ENCODE data around the gene STAU1.
"Not testable (repeated sequence)": the region's sequence is repeated elsewhere in the genome, so short reads cannot be mapped to it uniquely, and the experiment has no call there.

Gene STAU1

DNA sequence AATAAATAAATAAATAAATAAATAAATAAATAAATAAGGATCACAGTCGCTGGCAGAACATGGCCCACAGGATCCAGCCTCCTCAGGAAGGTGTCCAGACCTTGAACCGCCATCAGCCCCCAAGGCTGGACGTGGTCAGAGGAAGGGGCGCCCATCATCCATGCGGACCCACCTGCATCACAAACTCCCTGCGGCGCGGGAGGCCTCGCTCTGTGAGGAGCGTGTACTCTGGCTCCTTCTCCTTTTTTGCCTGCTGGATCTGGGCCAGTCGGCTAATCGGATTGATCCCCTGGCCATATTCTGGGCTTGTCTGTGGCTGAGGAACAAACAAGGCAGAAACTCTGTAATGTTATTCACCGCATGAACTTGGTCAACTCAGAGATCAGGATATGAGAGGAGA, 65.2 kb downstream of the STAU1 start:
- no peak for DNase-seq (ENCODE audit: low spot score)

DNA sequence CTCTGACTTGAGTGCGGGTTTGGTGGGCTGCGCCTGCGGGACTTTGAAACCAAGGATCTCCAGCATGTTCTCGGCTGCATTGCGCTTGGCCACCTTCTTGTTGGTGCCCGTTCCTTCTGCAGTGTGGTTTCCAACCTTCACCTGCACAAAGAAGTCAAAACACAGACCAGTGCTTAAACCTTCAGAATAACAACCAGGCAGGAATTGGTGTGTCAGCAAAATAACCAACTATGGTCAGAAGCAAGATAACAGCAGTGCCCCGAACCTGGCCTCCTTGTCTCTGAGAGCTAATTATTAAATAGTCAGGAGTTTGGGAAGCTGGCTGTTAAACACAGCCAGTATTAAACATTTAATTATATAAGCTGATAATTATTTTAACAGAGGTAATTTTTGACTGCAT, 68.1 kb downstream of the STAU1 start:
- no peak for DNase-seq (ENCODE audit: low spot score)

DNA sequence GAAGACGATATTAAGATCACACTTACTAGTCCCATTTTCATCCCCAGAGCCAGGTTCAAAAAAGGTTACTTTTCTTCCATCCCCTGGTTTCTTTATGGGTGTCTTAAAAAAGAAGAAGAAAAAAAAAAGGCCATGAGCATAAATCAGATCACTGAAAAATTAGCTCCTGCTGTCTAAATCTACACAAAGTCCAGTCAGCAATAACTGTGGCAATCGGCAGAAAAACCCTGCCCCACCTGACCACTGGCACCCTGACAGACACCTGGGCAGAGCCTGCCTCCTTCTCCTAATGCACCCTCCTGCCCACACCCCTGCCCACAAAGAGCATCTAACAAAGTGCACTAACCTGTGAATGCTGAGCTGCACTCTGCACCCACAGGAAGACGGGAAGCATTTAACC, 69.8 kb downstream of the STAU1 start:
- no peak for DNase-seq (ENCODE audit: low spot score)

DNA sequence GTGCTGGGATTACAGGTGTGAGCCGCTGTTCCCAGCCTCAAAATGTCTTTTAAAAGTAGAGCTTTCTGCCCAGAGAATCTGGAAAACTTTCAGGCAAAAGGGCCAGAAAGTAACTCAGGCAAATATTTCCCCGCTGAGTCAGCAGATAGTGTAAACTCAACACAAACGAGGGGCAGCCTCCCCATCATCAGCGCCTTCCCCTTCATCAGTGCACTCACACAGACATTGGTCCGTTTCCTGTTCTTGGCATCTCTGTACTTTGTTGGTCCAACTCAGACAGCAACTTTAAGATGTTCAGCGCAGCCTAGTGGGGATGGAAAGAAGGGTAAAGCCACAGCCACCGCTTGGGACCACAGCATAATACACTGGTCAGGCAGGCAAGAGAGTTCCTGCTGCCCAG, 72.6 kb downstream of the STAU1 start:
- peak; percentile 18 for DNase-seq (ENCODE audit: low spot score)

DNA sequence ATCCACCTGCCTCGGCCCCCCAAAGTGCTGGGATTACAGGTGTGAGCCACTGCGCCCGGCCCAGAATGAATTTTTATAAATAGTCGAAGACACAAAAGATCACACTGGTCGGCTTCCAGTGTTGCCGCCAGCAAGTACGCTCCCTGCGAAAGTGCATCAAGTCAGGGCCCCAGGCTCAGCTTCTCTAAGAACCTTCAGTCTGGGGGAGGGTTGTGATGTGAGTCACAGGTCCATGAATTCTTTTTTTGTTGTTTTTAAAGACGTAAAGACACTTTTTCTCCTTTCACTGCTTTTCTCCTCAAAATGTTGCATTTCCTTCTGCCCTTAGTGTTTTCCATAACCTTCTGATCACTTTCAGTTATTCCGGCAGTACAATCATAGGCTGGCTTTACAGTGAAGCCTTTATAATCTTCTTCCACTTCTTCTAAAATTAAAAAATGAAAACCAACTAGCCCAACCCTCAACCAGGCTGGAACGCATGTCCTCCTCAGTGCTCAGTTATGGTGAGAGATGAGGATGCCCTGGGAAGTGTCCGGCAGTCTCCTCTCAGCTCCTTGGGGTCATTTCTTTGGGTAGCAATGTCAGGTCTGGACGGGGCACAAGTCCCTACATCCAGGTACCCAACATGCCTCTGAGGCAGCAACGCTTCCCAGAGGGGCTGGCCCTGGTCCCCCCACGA, 75.4 kb downstream of the STAU1 start:
- DNase-seq (ENCODE audit: low spot score), result peak; percentile 68

DNA sequence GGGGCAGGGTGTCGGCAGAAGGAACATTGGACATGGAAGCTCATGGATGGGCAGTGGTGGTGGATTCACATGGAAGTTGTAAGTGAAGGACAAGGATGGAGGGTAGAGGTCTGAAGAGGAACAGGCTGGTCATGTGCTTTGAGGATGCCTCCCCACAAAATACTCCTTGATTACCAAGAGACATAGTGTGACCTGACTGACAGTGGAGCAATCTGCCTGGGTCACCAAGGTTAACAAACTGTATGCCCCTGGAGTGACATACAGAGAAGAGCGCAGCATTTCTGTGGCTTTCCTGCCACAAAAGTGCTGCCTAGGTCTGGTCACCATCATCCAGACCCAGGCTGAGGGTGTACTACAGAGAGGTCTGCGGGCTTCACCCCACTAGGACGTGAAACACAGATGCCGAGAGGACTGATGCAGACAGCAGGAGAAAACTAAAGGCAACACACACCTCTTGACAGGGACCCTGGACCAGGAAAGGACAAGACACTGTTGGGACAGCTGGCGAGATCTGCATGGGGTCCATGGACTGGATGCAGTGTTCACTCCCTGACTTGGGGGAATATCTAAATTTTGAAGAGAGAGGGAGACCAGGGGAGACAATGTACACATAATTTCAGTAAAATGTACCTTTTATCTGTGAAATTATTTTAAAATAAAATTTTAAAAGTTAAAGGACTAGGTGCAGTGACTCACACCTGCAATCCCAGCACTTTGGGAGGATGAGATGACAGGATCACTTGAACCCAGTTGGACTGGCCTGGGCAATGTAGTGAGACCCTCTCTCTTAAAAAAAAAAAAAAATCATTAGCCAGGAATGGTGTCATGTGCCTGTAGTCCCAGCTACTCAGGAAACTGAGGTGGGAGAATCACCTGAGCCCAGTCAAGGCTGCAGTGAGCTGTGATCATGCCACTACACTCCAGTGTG, 77.1 kb downstream of the STAU1 start:
- DNase-seq (ENCODE audit: low spot score), result no peak

DNA sequence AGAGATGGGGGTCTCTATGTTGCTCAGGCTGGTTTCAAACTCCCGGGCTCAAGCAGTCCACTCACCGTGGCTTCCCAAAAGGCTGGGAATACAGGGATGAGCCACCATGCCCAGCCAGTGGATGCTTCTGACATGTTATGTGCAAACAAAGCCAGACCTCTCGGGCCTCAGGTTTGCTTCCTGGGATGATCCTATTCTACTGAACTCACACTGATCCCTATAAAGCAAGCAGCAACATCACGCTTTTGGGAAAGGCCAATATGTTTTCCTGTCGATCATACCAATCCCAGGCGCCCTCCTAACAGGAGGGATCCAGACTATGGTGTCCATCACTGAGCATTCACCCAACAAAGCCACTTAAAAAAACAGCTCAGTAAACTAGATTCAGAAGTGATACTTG, 81.8 kb downstream of the STAU1 start:
- DNase-seq (ENCODE audit: low spot score), result no peak

DNA sequence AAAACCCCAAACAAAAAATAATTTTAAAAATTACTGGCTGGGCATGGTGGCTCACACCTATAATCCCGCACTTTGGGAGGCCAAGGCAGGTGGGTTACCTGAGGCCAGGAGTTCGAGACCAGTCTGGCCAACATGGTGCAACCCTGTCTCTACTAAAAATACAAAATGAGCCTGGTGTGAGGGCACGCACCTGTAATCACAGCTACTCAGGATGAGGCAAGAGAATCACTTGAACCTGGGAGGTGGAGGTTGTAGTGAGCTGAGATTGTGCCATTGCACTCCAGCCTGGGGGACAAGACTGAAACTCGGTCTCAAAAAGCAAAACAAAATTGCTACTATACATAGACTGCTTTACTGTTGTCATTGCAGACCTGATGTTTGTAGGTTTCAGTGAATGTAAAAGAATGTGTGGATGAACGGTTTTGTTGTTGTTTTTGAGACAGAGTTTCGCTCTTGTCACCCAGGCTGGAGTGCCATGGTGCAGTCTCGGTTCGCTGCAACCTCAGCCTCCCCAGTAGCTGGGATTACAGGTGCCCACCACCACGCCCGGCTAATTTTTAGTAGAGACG, 83.1 kb downstream of the STAU1 start:
- not testable (repeated sequence) for DNase-seq (ENCODE audit: low spot score)

DNA sequence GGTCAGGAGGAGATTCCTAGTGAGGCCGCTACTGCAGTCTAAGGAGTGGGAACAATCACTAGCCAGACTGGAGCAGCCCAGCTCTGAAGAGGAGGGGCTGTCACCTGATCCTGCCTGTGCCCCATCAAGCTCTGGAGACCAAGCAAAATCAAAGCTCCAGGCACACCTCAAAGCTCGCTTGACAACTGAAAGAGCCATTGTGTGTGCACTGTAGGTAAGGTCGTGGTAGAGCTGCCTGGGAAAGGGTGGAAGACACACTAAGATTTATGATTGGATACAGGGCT, 83.8 kb downstream of the STAU1 start:
- DNase-seq (ENCODE audit: low spot score), result no peak

DNA sequence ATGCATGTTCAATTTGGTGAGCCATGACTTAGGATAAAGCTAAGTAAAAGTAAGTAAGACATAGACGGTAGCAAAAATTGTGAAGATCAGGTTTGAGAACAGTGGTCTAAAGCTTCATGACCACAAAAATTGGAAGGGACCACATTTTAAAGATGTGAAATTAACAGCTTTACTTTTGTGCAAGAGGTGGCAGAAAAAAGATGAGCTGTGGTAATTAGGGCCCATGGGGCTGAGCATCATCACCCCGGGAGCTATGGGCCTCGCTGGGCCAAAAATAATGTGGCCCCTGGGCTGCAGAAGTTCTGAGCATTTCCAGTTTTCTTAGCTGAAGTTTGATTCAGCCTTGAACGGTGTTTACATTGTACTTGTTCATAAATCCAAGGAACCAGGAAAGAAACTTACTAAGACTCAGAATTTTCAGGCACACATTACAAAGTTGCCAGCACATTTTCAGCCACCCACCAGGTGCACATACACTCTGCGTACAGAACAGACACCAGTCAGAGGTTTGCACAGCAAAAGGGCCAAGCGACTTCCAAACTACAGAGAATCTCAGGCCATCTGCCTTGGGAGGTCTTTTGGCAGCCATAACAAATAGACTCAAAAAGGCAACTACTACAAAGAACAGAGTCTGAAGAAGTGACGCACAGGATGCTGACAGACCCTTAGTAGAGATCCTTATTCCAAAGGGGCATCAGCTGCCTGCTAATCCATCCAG, 84.3 kb downstream of the STAU1 start:
- no peak for DNase-seq (ENCODE audit: low spot score)

DNA sequence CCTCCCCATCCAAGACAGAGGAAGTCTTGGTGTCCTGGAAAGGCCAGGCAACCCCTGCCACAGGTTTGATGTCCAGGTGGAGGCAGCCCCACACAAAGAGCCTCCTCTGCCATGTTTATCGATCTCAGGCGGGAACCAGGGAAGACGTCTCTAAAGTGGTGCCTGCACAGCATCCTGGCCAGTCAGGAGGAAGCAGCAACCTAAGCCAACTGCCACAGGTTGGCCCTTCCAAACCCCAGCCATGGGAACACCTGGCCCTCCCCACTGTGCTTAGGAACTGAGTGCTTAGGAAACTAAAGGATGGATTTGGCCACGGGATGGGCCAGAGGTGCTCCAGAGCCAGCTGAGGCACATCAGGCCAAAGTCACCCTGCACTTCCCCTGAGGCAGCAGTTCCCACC, 85.1 kb downstream of the STAU1 start:
- no peak for DNase-seq (ENCODE audit: low spot score)

DNA sequence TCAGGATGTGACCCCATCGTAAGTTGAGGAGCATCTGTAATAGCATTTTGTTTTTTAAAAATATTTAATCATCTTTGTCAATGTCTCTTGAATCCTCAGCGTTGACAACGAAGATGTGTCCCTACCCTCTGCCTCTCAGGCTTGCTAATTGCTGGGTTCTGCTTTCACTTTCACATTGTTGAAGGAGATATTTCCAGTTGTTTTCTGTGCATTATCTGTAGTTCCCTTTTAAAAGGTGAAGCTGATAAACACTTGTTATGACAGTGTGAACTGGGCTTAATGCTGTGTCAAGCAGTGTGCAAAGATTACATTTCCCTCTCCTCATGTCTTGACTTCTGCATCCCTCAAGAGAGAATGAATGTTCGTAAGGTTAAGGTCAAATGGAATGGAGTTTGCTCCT, 87.2 kb downstream of the STAU1 start:
- DNase-seq (ENCODE audit: low spot score), result no peak

DNA sequence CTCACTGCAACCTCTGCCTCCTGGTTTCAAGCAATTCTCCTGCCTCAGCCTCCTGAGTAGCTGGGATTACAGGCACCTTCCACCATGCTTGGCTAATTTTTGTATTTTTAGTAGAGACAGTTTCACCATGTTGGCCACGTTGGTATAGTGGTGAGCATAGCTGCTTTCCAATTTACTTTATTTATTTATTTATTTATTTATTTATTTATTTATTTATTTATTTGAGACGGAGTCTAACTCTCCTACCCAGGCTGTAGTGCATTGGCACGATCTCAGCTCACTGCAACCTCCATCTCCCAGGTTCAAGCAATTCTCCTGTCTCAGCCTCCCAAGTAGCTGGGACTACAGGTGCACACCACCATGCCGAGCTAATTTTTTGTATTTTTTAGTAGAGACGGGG, 87.8 kb downstream of the STAU1 start:
- DNase-seq (ENCODE audit: low spot score), result not testable (repeated sequence)

DNA sequence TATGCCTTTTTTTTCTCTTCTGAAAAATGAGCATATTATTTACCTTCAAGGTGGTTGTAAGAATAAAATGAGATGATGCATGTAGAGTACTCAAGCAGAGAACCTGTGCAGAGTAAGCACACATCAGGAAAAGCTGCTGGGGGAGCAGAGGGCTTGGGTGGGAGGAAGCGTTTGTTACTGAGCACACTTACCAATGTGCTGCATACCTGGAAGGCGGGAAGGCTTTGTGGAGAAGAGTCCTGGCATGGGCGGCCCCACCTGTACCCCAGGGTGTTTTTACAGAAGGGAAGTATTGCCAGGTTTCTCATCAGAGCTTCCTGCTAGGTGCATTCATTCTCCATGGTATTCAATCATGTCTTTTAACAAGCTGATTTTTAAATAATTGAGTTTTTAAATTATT, 89.1 kb downstream of the STAU1 start:
- no peak for DNase-seq (ENCODE audit: low spot score)

DNA sequence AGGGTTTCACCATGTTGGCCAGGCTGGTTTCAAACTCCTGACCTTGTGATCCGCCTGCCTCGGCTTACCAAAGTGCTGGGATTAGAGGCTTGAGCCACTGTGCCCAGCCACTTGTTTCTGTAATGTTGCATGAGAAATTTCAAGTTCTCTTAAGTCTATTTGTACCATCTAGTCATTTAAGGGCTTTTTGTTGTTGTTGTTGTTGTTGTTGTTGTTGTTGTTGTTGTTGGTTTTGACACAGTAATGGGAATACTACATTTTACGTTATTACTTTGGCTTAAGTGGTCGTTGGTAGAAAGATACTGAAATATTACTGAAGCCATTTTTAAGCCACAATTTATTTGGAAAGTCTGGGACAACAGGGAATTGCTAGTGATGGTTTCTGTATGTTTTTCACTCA, 90.0 kb downstream of the STAU1 start:
- DNase-seq (ENCODE audit: low spot score), result no peak

DNA sequence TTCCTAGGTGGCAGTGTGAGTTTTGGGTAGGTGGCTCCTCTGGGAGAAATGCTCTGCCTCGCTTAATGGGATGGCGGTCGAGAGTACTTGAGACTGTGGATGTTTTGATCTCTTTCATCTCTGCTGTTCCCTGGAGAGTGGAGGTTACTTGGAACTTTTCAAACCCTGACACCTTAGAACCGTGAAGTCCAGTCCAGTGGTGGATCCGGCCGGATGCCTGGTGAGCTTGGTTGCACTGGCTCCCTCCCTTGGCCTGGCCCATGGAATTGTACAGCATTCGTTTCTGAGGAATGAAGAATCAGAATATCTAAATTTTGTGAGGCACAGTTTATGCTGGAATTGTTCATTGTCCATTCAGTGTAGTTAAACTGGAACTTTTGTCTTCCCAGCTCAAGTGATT, 91.0 kb downstream of the STAU1 start:
- DNase-seq (ENCODE audit: low spot score), result no peak

DNA sequence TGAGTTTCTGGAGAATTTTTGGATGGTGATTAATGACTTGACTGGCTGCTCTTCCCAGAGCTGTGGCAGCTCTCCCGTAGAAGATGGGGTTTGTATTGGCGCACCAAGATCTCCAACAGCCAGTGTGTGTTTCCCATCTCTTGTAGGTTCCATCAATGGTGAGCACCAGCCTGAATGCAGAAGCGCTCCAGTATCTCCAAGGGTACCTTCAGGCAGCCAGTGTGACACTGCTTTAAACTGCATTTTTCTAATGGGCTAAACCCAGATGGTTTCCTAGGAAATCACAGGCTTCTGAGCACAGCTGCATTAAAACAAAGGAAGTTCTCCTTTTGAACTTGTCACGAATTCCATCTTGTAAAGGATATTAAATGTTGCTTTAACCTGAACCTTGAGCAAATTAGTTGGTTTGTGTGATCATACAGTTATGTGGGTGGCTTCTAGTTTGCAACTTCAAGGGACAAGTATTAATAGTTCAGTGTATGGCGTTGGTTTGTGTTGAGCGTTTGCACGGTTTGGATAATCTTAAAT, 91.9 kb downstream of the STAU1 start:
- DNase-seq (ENCODE audit: low spot score), result no peak

DNA sequence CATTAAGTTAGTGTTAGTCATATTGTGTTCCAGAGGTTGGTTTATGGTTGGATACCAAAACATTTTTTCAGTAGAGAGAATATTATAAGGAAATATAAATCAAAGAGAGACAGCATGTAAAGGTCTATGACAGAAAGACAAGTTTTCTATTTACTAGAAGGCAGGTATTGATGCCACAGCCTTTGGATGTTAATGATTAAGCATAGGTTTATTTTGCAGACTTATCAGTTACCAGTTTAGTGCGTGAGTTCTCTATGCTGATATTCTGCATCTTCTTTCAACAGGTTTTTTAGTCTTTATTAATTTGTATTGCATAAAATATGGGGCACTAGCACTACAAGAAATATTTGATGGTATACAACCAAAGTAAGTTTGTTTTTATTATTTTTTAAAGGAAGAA, 96.4 kb downstream of the STAU1 start:
- no peak for DNase-seq (ENCODE audit: low spot score)

DNA sequence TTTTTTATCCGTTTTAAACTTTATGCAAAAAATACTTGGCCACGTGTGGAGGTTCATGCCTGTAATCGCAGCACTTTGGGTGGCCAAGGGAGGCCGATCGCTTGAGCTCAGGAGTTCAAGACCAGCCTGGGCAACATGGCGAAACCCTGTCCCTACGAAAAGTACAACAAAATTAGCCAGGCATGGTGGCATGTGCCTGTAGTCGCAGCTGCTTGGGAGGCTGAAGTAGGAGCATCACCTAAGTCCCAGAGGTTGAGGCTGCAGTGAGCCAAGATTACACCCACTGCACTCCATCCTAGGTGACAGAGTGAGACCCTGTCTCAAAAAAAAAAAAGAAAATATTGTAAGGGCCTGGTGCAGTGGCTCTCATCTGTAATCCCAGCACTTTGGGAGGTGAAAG, 97.0 kb downstream of the STAU1 start:
- DNase-seq (ENCODE audit: low spot score), result no peak

DNA sequence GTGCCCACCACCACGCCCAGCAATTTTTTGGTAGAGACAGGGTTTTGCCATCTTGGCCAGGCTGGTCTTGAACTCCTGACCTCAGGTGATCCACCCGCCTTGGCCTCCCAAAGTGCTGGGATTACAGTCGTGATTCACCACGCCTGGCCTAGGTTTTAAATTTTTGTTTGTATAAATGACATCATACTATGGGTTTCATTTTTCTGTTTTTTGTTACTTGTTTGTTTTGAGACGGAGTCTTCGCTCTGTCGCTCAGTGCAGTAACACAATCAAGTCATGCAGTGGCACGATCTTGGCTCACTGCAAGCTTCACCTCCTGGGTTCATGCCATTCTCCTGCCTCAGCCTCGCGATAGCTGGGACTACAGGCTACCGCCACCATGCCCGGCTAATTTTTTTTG, 105.8 kb downstream of the STAU1 start:
- not testable (repeated sequence) for DNase-seq (ENCODE audit: low spot score)

DNA sequence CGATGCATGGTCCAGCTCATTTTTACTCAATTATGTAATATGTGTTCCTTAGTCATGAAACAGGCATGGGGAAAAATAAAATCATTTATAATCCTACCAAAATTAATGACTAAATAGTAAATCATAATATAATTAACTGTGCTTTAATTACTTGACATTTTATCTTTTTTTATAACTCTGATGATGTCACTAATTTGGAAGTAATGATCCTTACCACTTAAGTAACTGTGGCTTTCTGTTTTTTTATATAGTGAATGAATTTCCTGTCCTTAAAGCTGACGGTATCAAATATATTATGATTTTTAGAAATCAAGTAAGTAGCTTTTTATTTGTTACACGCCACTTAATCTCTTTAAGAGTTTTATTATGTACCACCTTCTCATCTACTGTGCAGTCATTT, 109.8 kb downstream of the STAU1 start:
- DNase-seq (ENCODE audit: low spot score), result no peak

DNA sequence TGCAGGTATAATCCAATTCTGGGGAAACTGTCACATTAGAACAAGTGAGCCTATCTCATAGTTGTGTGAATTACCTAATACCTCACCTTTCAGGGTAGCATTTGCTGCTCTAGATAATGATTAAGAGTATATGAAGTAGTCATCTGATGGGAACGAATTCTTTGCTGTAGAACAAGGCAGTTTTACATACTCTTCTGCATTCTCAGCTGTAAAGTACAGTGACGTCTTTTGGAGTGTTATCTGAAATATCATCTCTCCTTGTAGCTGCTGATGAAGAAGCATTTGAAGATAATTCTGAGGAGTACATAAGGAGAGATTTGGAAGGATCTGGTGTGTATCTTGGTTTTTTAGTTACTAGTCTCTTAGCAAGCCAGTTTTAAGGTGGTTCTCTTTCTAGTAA, 113.6 kb downstream of the STAU1 start:
- no peak for DNase-seq (ENCODE audit: low spot score)
